GM19099 (cell line): ENCODE measurements around the gene TMEM225.

Source experiments
- POLR2A ChIP-seq: IDR thresholded peaks from 3 replicates; pipeline ENCODE4 v1.6.1; 2011; ENCODE audit warnings: low read depth; ENCODE audit not compliant: insufficient read length; ENCODE audit errors: extremely low read depth

Gene TMEM225

GRCh38 chr11:123838659-123839058 lies 46.8 kb downstream of the TMEM225 start:
- no peak for TF ChIP-seq POLR2A

GRCh38 chr11:123838199-123838598 lies 47.3 kb downstream of the TMEM225 start:
- TF ChIP-seq POLR2A: no peak

DNA sequence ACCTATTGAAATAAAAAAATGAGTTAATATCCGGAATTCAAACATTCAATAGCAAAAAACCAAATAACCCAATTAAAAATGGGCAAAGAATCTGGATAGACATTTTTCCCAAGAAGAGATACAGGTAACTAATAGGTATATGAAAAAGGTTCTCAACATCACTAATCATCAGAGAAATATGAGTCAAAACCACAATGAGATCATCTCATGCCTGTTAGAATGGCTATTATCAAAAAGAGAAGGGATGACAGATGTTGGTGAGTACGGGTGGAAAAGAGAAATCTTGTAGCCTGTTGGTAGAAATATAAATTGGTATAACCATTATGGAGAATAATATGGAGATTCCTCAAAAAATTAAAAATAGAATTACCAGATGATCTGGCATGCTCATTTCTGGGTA lies 52.4 kb downstream of the TMEM225 start:
- no peak for TF ChIP-seq POLR2A
